ENCODE measurements around the gene ZBTB12. TPM values are rescaled to one million over a fixed set of nuclear protein-coding genes. Genes with fewer than 3 reads are reported as not detected.
A peak's percentile ranks its signal among the peaks of the same experiment; 100 is the strongest.
"Not testable (repeated sequence)": the region's sequence is repeated elsewhere in the genome, so short reads cannot be mapped to it uniquely, and the experiment has no call there.

Gene ZBTB12
- total RNA-seq, 2 donors from 2014 or later: 0.88 to 1.9 TPM

DNA sequence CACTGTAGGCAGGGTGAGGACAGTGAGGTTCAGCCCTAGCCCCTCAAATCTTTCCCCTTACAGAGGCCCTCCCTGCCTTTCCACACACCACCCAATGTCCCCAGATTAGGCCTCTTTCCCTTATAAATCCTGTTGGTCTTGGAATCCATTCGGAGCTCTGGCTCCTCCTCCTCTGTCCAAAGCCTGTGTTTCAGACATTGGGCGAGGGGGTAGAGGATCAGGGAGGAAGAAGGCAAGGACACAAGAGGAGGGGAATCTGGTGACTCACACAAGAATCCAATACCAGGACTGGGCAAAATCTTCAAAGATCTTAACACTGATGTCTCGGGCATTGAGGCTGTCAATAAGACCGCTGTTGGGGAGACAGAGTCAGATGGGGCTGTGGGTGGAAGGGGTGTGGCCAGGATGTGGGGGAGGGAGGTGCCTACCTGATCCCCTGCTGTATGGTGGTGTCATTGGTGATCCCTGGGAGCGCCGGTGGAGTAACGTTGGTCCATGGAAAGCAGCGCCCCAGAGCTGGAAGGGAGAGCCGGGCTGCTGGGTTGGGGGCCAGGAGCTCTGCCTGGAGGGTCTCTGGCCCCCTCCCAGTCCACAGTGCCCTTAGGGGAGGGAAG lies 30.7 kb downstream of the ZBTB12 start:
- Mint-ChIP-seq H3K9me3 (no peaks in the 10 kb centered on the region), H3K27me3 (ENCODE audit: low read depth) (no peaks in the 10 kb centered on the region), H3K4me1 (ENCODE audit: low read depth) (peaks cover 4% of the 10 kb centered on the region), H3K36me3 (ENCODE audit: insufficient read depth in 2 of 2) (no peaks in the 10 kb centered on the region), H3K4me3 (no peak overlapping the region), H3K27ac (no peak overlapping the region)
- no peak for DNase-seq
- no peak for ATAC-seq (replicated peaks in 1 of 2)

DNA sequence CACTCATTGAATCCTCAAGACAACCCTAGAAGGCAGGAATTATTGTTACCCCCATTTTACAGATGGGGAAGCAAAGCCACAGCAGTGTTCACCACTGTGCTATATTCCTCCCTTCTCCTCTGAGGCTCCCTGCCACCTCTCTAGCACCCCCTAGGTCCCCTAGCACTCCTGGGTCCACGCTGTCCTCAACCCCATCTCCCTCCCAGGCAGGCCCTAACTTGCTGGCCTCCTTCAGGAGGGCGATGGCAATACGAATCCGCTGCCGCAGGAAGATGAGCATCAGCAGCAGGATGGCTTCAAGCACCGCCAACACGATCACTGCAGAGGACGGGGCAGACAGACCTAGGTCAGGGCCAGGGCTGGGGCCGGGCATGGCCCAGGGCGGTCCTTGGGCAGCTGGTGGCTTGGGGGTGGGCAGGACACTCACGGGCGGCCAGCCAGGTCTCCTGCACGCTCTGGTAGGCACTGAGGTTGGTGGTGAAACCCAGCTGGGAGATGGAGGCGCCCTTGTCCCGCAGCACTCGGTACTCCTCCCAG lies 31.4 kb downstream of the ZBTB12 start:
- no peak overlapping the region for H3K27ac Mint-ChIP-seq
- peak in 1 of 2 donors; percentile 29 for ATAC-seq (replicated peaks in 1 of 2)

DNA sequence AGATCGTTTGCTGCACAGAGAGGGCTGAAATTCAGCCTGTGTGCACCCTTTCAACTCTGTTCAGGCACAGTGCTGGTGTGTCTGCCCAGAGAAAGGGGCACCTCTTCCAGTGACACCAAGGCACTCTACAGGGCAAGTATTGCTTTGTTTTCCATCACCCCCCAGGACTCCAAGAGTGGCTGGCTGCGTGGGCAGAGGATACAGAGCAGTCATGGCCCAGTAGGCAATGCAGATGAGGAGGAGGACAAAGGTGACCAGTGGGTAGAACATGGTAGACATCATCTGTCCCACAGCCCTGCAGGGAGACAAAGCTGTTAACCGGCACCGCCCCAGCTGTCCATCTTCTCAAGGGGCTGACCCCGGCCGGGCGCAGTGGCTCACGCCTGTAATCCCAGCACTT lies 32.5 kb downstream of the ZBTB12 start:
- Mint-ChIP-seq H3K27ac (no peak overlapping the region), H3K36me3 (ENCODE audit: insufficient read depth in 2 of 2) (no peaks in the 10 kb centered on the region), H3K9me3 (no peaks in the 10 kb centered on the region), H3K4me3 (no peak overlapping the region), H3K4me1 (ENCODE audit: low read depth) (peaks cover 2% of the 10 kb centered on the region), H3K27me3 (ENCODE audit: low read depth) (no peaks in the 10 kb centered on the region)
- no peak for DNase-seq
- ATAC-seq (replicated peaks in 1 of 2): no peak

More for the DNA sequence above, 31.4 kb downstream of the ZBTB12 start:
- Mint-ChIP-seq H3K4me3 (no peak overlapping the region), H3K36me3 (ENCODE audit: insufficient read depth in 2 of 2) (no peaks in the 10 kb centered on the region), H3K9me3 (no peaks in the 10 kb centered on the region), H3K27me3 (ENCODE audit: low read depth) (no peaks in the 10 kb centered on the region), H3K4me1 (ENCODE audit: low read depth) (peaks cover under 1% of the 10 kb centered on the region)
- no peak for DNase-seq

DNA sequence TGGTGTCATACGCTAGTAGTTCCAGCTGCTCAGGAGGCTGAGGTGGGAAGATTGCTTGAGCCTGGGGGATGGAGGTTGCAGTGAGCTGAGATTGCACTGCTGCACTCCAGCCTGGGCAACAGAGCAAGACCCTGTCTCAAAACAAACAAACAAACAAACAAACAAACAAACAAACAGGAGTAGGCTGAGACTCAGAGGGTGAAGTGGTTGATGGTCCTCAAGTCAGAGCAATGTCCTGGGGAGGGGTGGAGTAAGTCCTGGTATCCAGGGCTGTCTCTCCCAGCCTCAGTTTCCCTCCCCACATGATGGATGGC lies 33.3 kb downstream of the ZBTB12 start:
- H3K9me3 Mint-ChIP-seq; H3K36me3 Mint-ChIP-seq (ENCODE audit: insufficient read depth in 2 of 2); DNase-seq; H3K4me3 Mint-ChIP-seq; H3K27me3 Mint-ChIP-seq (ENCODE audit: low read depth); ATAC-seq (replicated peaks in 1 of 2); H3K4me1 Mint-ChIP-seq (ENCODE audit: low read depth); H3K27ac Mint-ChIP-seq: not testable (repeated sequence)

DNA sequence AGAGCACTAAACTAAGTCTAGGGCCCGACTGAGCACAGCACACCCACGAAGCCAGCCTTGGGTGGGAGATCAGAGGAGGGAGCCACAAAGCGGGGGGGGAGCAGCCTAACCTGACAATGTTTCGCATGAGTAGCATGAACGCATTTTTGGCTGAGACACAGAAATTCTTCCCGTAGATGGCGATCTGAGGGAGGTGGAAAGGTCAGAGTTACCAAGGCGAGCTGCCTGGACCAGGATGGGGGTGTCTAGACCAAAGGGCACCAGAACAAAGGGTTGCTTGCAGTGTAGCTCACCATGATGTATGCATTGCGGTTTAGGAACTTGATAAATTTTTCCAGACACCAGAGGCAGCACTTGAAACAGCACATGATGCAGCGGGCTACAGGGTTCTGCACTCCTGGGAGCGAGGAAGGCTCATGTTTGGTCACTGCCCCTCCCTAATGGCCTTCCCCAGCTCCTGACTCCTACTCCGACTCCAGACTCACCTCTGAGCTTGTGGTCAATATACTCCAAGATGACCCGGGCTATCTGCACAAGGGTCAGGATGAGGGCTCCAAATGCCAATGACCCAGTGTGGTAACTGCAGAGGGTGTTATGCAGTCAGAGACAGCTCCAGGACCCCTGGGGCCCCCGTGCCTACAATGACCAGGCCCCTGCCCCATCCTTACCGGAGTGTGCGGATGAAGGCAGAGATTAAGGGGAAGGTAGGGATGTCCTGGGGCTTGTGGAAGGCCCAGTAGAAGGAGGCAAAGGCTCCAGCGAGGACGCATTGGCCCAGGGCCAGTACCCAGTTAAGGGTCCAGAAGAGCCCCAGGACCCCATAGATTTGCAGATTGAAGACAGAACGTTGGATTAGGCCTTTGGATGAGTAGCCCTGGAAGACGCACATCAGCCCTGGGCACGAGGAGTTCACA lies 36.4 kb downstream of the ZBTB12 start:
- H3K36me3 Mint-ChIP-seq (ENCODE audit: insufficient read depth in 2 of 2): no peaks in the 10 kb centered on the region
- no peak for DNase-seq
- peaks cover 26% of the 10 kb centered on the region for H3K4me1 Mint-ChIP-seq (ENCODE audit: low read depth)
- no peaks in the 10 kb centered on the region for H3K9me3 Mint-ChIP-seq
- H3K4me3 Mint-ChIP-seq: no peak overlapping the region
- no peak for ATAC-seq (replicated peaks in 1 of 2)
- no peak overlapping the region for H3K27ac Mint-ChIP-seq
- H3K27me3 Mint-ChIP-seq (ENCODE audit: low read depth): no peaks in the 10 kb centered on the region

DNA sequence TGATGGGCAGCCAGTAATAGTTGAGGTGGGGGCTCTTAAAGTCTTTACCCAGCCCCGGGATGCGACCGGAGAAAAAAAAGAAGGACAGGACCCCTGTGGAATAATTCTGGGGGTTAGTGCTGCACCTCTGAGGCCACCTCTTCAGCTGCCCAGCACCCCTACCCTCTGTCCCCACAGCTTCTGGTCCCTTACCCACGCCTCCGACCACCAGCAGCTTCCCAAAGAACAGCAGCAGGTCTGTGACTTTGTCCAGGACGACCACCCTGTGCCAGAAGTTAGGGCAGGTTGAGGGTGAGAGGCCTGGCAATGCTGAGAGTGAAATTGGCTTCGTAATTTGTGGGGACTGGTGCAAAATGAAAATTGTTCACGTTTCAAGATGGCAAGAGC lies 37.1 kb downstream of the ZBTB12 start:
- H3K27me3 Mint-ChIP-seq (ENCODE audit: low read depth): no peaks in the 10 kb centered on the region
- peaks cover 29% of the 10 kb centered on the region for H3K4me1 Mint-ChIP-seq (ENCODE audit: low read depth)
- ATAC-seq (replicated peaks in 1 of 2) (no peak), DNase-seq (no peak)
- no peaks in the 10 kb centered on the region for H3K9me3 Mint-ChIP-seq
- no peak overlapping the region for H3K27ac Mint-ChIP-seq
- H3K4me3 Mint-ChIP-seq: peak overlapping the region in 1 of 2 donors; percentile 99
- peaks cover 0 to 2% of the 10 kb centered on the region in 2 donors for H3K36me3 Mint-ChIP-seq (ENCODE audit: insufficient read depth in 2 of 2)

DNA sequence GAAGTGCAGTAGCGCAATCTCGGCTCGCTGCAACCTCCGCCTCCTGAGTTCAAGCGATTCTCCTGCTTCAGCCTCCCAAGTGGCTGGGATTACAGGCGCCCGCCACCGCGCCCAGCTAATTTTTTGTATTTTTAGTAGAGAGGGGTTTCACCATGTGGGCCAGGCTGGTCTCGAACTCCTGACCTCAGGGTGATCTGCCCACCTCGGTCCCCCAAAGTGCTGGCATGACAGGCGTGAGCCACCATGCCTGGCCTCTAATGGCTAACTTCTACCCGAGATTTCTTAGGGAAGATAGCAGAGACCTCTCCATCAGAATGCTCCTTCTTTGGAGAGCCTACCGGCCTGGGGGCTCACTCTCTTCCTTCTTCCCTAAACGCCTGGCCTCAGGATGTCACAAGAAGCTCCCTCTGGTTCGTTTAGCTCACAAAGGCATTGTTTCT lies 37.7 kb downstream of the ZBTB12 start:
- Mint-ChIP-seq H3K4me3 (peak overlapping the region; percentile 99), H3K27ac (peak overlapping the region; percentile 96), H3K4me1 (ENCODE audit: low read depth) (peaks cover 34% of the 10 kb centered on the region)
- H3K9me3 Mint-ChIP-seq; H3K27me3 Mint-ChIP-seq (ENCODE audit: low read depth); DNase-seq; ATAC-seq (replicated peaks in 1 of 2); H3K36me3 Mint-ChIP-seq (ENCODE audit: insufficient read depth in 2 of 2): not testable (repeated sequence)

DNA sequence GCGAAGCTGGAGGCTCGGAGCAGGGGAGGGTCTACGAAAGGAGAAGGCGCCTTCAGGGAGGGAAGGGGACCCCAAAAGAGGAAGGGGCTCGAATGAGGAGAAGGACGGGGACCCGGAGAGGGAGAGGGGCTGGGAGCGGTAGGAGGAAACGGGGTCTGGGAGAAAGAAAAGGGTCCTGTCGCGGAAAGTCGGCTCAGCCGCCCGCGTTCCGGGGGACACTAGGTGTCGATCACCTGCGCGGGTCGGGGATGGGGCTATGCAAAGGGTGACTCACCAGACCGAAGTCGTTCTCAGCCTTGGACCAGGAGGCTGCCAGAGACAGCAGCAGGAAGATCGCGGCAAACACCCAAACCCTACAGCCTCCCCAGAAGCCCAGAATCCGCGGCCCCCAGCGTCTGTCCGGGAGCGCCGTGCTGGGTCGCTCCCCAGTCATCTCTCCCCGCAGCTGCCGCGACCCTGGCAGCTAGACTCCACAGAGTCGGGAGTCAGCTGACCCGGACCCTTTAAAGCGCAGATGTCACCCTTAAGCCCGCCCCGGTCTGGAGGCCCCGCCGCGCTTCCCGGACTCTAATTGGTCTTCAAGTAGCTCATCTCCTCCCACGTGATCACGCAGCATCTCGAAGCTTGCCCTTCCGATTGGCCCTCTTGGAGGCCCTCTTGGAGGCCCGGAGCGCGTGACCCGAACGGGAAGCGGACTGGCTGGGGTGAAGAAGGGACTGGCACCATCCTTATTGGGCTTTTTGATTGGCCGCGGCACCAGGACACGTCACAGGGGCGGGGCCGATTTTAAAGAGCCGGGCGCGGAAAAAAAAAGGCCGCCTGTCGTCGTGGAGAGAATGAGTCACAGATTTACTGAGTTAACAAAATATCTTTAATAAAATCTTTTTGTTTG lies 39.3 kb downstream of the ZBTB12 start, which contains the start of gene NEU1:
Gene NEU1 (minus strand): TSS at position 478 of the 892 bp plus-strand sequence. CDS start 45 bp downstream, at position 433.
- ATAC-seq (replicated peaks in 1 of 2) (peak; percentile 95), DNase-seq (peak; percentile 98 to 100)
- Mint-ChIP-seq H3K36me3 (ENCODE audit: insufficient read depth in 2 of 2) (peaks cover 0 to 3% of the 10 kb centered on the region in 2 donors), H3K9me3 (no peaks in the 10 kb centered on the region), H3K4me1 (ENCODE audit: low read depth) (peaks cover 34% of the 10 kb centered on the region), H3K4me3 (peak within 1 kb of the TSS; percentile 99), H3K27me3 (ENCODE audit: low read depth) (no peaks in the 10 kb centered on the region), H3K27ac (peak within 1 kb of the TSS; percentile 96)

DNA sequence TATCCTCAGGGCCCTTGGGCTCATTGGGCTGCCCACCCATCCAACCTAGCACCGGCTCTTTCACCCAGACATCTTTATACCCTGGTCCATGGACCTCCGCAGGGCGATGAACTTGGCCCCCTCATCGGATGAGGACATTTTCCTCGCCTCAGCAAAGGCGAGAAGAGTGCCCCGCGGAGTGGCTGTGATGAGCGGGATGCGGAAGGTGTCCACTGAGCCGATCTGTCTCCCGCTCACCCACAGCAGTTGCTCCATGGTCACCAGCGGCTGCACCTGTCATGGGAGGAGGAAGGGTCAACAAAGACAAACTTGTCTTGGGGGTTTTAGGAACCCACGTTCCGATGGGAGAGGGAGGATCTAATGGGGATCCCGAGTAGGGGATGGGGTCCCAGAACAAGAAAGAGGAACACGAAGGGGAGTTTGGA lies 40.0 kb downstream of the ZBTB12 start:
- H3K36me3 Mint-ChIP-seq (ENCODE audit: insufficient read depth in 2 of 2): peaks cover 0 to 4% of the 10 kb centered on the region in 2 donors
- H3K27ac Mint-ChIP-seq: peak overlapping the region; percentile 96
- DNase-seq (no peak), ATAC-seq (replicated peaks in 1 of 2) (no peak)
- no peaks in the 10 kb centered on the region for H3K27me3 Mint-ChIP-seq (ENCODE audit: low read depth)
- no peaks in the 10 kb centered on the region for H3K9me3 Mint-ChIP-seq
- H3K4me3 Mint-ChIP-seq: peak overlapping the region; percentile 99
- H3K4me1 Mint-ChIP-seq (ENCODE audit: low read depth): peaks cover 34% of the 10 kb centered on the region

DNA sequence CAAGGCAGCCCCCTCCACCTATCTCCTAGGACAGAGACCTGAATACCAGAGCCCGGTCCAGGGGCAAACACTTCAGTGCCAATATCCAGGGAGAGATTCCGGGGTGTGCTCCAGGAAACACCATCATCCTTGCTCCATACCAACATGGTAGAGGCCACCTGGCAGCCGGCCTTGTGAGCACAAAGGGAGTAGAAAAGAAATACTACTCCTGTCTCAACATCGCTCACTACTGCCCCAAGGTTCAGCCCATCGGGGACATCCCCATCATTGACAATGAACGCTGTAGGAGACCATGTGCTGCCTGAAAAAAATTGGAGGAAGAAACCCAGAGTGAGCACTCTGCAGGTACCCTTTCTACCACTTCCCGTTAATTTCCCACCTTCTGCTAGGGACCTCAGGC lies 40.7 kb downstream of the ZBTB12 start:
- Mint-ChIP-seq H3K9me3 (no peaks in the 10 kb centered on the region), H3K4me1 (ENCODE audit: low read depth) (peaks cover 34% of the 10 kb centered on the region), H3K27me3 (ENCODE audit: low read depth) (no peaks in the 10 kb centered on the region), H3K27ac (no peak overlapping the region), H3K4me3 (peak overlapping the region in 1 of 2 donors; percentile 99), H3K36me3 (ENCODE audit: insufficient read depth in 2 of 2) (peaks cover 0 to 4% of the 10 kb centered on the region in 2 donors)
- DNase-seq (no peak), ATAC-seq (replicated peaks in 1 of 2) (no peak)

DNA sequence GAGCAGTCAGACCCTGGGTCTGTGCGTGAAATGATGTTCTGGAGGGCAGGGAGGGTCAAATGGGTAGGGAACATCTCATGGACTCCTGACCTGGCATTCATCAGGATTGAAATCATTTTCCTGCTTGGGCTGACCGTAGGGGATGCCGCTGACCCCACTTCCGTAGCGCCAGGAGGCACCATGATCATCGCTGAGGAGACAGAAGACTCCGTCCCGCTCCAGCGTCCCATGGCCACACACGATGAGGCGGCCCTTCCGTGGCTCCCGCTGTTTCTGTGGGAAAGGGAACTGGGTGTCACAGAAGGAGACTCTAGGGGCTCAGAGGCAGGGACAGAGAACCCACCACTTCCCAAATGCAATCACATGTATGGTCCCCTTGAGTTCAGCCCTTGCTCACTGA lies 41.5 kb downstream of the ZBTB12 start:
- ATAC-seq (replicated peaks in 1 of 2) (no peak), DNase-seq (no peak)
- H3K4me3 Mint-ChIP-seq: no peak overlapping the region
- H3K4me1 Mint-ChIP-seq (ENCODE audit: low read depth): peaks cover 34% of the 10 kb centered on the region
- no peaks in the 10 kb centered on the region for H3K9me3 Mint-ChIP-seq
- H3K27me3 Mint-ChIP-seq (ENCODE audit: low read depth): no peaks in the 10 kb centered on the region
- H3K36me3 Mint-ChIP-seq (ENCODE audit: insufficient read depth in 2 of 2): peaks cover 0 to 4% of the 10 kb centered on the region in 2 donors
- H3K27ac Mint-ChIP-seq: no peak overlapping the region

DNA sequence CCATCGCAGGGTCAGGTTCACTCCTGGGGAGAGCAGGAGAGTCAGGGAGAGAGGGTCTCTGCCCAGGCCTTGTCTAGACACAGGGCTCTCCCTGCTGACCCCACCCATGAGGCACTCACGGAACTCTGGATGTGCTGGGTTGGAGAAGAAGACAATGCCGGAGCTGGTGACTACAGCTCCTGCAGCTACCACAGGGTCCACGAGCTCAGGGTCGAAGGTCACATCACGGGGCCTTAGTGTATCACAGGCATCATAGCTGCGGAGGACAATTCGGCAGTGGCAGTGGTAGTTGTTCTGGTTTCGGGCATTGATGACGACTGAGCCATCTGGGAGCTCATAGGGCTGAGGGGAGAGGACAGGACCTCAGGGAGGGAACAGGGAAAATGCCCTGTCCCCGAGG lies 42.0 kb downstream of the ZBTB12 start:
- Mint-ChIP-seq H3K27ac (no peak overlapping the region), H3K36me3 (ENCODE audit: insufficient read depth in 2 of 2) (peaks cover 0 to 4% of the 10 kb centered on the region in 2 donors)

More for the DNA sequence above, 42.0 kb downstream of the ZBTB12 start:
- Mint-ChIP-seq H3K9me3 (no peaks in the 10 kb centered on the region), H3K4me1 (ENCODE audit: low read depth) (peaks cover 34% of the 10 kb centered on the region), H3K4me3 (peak overlapping the region in 1 of 2 donors; percentile 42), H3K27me3 (ENCODE audit: low read depth) (no peaks in the 10 kb centered on the region)
- ATAC-seq (replicated peaks in 1 of 2) (no peak), DNase-seq (no peak)

Data from activated T-cell treated with anti-CD3 and anti-CD28 coated beads, Interleukin-2, amount 50 U/mL, for 72 hours (primary cell).